Loucy (cell line): ENCODE data around the gene GFRA3.

Source experiments
- H2AFZ ChIP-seq: fragments of 200-600 bp; sonication (generic); 2 replicates; pipeline ENCODE4 v1.6.0; 2016; ENCODE audit warnings: antibody characterized with exemption, mild to moderate bottlenecking, low read length, moderate library complexity
- H3F3A ChIP-seq: fragments of 200-600 bp; 2 replicates; pipeline ENCODE4 v1.6.0; 2016; ENCODE audit warnings: antibody characterized with exemption, low read depth, mild to moderate bottlenecking
- H3K27me3 ChIP-seq: fragments of 200-600 bp; sonication (generic); 2 replicates; pipeline ENCODE4 v1.6.1; 2014; ENCODE audit warnings: low read length, mild to moderate bottlenecking; ENCODE audit not compliant: insufficient read depth, poor library complexity, severe bottlenecking
- H3K36me3 ChIP-seq: fragments of 200-600 bp; sonication (generic); 2 replicates; pipeline ENCODE4 v1.6.1; 2016; ENCODE audit warnings: low read length; ENCODE audit not compliant: insufficient read depth
- H3K4me1 ChIP-seq: fragments of 200-600 bp; sonication (generic); 2 replicates; pipeline ENCODE4 v1.5.1; 2014; ENCODE audit warnings: low read length, mild to moderate bottlenecking; ENCODE audit not compliant: insufficient read depth, poor library complexity, severe bottlenecking
- H3K4me2 ChIP-seq: fragments of 200-600 bp; sonication (generic); 2 replicates; pipeline ENCODE4 v1.6.0; 2014; ENCODE audit warnings: antibody characterized with exemption, low read length, low read depth, mild to moderate bottlenecking; ENCODE audit not compliant: poor library complexity, severe bottlenecking
- H3K4me3 ChIP-seq: fragments of 200-600 bp; sonication (generic); 2 replicates; pipeline ENCODE4 v1.5.1; 2014; ENCODE audit warnings: low read length, mild to moderate bottlenecking, mixed read lengths; ENCODE audit not compliant: poor library complexity, severe bottlenecking
- H3K79me2 ChIP-seq: fragments of 200-600 bp; sonication (generic); 2 replicates; pipeline ENCODE4 v1.6.1; 2014; ENCODE audit warnings: low read length; ENCODE audit not compliant: insufficient read depth
- H3K9ac ChIP-seq: fragments of 200-600 bp; sonication (generic); 2 replicates; pipeline ENCODE4 v1.6.0; 2014; ENCODE audit warnings: mild to moderate bottlenecking, low read depth, low read length, moderate library complexity; ENCODE audit not compliant: poor library complexity, severe bottlenecking
- H3K9me2 ChIP-seq: fragments of 200-600 bp; sonication (generic); replicated peaks from 2 replicates; pipeline ENCODE4 v1.6.1; 2016; ENCODE audit warnings: low read depth, low read length, mixed read lengths
- H3K9me3 ChIP-seq: fragments of 200-600 bp; sonication (generic); 2 replicates; pipeline ENCODE4 v1.6.1; 2014; ENCODE audit warnings: mild to moderate bottlenecking, antibody characterized with exemption, low read length, low read depth; ENCODE audit not compliant: insufficient read depth
- H4K20me1 ChIP-seq: fragments of 200-600 bp; sonication (generic); 2 replicates; pipeline ENCODE4 v1.6.0; 2014; ENCODE audit warnings: antibody characterized with exemption, low read length, mild to moderate bottlenecking; ENCODE audit not compliant: insufficient read depth, poor library complexity, severe bottlenecking
- EZH2phosphoT487 ChIP-seq: fragments of 200-600 bp; IDR thresholded peaks from 2 replicates; pipeline ENCODE4 v1.6.1; 2018; ENCODE audit warnings: antibody characterized with exemption, mild to moderate bottlenecking, moderate library complexity, borderline replicate concordance
- TF ChIP-seq, protein P1 (sequence below): fragments of 200-600 bp; sonication (generic); conservative IDR thresholded peaks from 2 replicates; pipeline ENCODE4 v1.5.1; 2014; ENCODE audit warnings: mild to moderate bottlenecking, antibody characterized with exemption, low read length

The GFRA3 gene

GRCh38 chr5:138230261-138230660 lies 44.2 kb downstream of the GFRA3 start:
- no peaks in the 10 kb centered on the region for H3K9me3 ChIP-seq
- no peak overlapping the region for H3K4me2 ChIP-seq
- H4K20me1 ChIP-seq: no peaks in the 10 kb centered on the region
- no peaks in the 10 kb centered on the region for H3F3A ChIP-seq
- no peak overlapping the region for H3K4me3 ChIP-seq
- no peak overlapping the region for H3K9ac ChIP-seq
- H3K9me2 ChIP-seq: no peaks in the 10 kb centered on the region
- no peaks in the 10 kb centered on the region for H3K4me1 ChIP-seq
- no peaks in the 10 kb centered on the region for H3K79me2 ChIP-seq
- no peaks in the 10 kb centered on the region for H3K27me3 ChIP-seq
- TF ChIP-seq EZH2phosphoT487: no peak
- TF ChIP-seq, protein P1, sequence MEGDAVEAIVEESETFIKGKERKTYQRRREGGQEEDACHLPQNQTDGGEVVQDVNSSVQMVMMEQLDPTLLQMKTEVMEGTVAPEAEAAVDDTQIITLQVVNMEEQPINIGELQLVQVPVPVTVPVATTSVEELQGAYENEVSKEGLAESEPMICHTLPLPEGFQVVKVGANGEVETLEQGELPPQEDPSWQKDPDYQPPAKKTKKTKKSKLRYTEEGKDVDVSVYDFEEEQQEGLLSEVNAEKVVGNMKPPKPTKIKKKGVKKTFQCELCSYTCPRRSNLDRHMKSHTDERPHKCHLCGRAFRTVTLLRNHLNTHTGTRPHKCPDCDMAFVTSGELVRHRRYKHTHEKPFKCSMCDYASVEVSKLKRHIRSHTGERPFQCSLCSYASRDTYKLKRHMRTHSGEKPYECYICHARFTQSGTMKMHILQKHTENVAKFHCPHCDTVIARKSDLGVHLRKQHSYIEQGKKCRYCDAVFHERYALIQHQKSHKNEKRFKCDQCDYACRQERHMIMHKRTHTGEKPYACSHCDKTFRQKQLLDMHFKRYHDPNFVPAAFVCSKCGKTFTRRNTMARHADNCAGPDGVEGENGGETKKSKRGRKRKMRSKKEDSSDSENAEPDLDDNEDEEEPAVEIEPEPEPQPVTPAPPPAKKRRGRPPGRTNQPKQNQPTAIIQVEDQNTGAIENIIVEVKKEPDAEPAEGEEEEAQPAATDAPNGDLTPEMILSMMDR: no peak
- H3K36me3 ChIP-seq: no peaks in the 10 kb centered on the region
- H2AFZ ChIP-seq: no peak overlapping the region

GRCh38 chr5:138229387-138229786 lies 45.0 kb downstream of the GFRA3 start:
- Histone ChIP-seq H3K79me2 (no peaks in the 10 kb centered on the region), H3K4me2 (no peak overlapping the region), H3K36me3 (no peaks in the 10 kb centered on the region), H3K4me1 (no peaks in the 10 kb centered on the region), H3K27me3 (no peaks in the 10 kb centered on the region), H3K9me3 (no peaks in the 10 kb centered on the region), H3F3A (no peaks in the 10 kb centered on the region), H3K9ac (no peak overlapping the region), H3K9me2 (no peaks in the 10 kb centered on the region), H3K4me3 (no peak overlapping the region), H4K20me1 (no peaks in the 10 kb centered on the region), H2AFZ (no peak overlapping the region)
- TF ChIP-seq, protein P1: no peak
- no peak for TF ChIP-seq EZH2phosphoT487

GRCh38 chr5:138226910-138227309 lies 47.5 kb downstream of the GFRA3 start:
- no peak overlapping the region for H2AFZ ChIP-seq
- no peaks in the 10 kb centered on the region for H3K9me2 ChIP-seq
- no peak overlapping the region for H3K9ac ChIP-seq
- no peaks in the 10 kb centered on the region for H3F3A ChIP-seq
- H4K20me1 ChIP-seq: no peaks in the 10 kb centered on the region
- no peak for TF ChIP-seq EZH2phosphoT487
- TF ChIP-seq, protein P1: no peak
- no peaks in the 10 kb centered on the region for H3K79me2 ChIP-seq
- H3K4me2 ChIP-seq: no peak overlapping the region
- H3K4me1 ChIP-seq: no peaks in the 10 kb centered on the region
- H3K36me3 ChIP-seq: no peaks in the 10 kb centered on the region
- no peak overlapping the region for H3K4me3 ChIP-seq
- H3K27me3 ChIP-seq: no peaks in the 10 kb centered on the region
- no peaks in the 10 kb centered on the region for H3K9me3 ChIP-seq
